HG02840 (cell line): ENCODE measurements around the gene TBCCD1.
"Not testable (repeated sequence)": the region's sequence is repeated elsewhere in the genome, so short reads cannot be mapped to it uniquely, and the experiment has no call there.

ENCODE experiments used
- ATAC-seq: cut with Tn5 transposase; IDR thresholded peaks from one replicate; pipeline ENCODE4 v1.9.1; 2021; ENCODE audit warnings: mild to moderate bottlenecking, moderate library complexity, moderate number of reproducible peaks; ENCODE audit not compliant: unreplicated experiment, low FRiP score

Gene TBCCD1

GRCh38 chr3:186520957-186521842, 45.9 kb downstream of the TBCCD1 start:
- no peak for ATAC-seq

GRCh38 chr3:186520431-186520830, 46.7 kb downstream of the TBCCD1 start:
- no peak for ATAC-seq

DNA sequence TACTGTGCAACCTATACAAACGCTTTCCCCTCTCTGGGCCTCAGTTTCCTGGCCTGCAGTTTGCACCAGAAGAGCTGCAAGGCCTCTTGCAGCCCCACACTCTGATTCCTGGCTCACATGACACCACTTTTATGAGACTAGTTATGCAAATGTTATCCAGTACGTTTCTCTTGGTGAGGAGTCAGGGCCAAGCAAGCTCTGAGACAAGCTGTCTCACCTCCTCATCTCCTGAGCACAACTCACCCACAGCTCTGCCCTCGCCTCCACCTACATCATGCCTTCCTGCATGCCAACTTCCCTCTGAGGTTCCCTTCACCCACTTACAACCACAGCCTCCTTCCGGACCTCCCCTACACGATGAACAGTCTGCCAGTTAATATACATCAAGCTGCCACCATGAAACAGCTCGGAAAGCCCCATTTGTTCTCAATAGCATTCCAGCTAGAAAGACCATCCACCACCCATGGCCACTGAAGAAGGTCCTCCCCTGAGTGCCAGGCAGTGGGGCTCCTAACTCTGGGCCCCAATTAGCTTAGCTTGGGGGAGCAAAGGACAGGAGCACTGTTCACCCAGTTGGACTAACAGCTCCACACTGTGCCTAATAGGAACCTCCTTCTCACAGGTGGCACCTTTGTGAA, 48.0 kb downstream of the TBCCD1 start:
- ATAC-seq = no peak

- ATAC-seq = no peak
Observed at GRCh38 chr3:186517218-186517617, 49.9 kb downstream of the TBCCD1 start.

DNA sequence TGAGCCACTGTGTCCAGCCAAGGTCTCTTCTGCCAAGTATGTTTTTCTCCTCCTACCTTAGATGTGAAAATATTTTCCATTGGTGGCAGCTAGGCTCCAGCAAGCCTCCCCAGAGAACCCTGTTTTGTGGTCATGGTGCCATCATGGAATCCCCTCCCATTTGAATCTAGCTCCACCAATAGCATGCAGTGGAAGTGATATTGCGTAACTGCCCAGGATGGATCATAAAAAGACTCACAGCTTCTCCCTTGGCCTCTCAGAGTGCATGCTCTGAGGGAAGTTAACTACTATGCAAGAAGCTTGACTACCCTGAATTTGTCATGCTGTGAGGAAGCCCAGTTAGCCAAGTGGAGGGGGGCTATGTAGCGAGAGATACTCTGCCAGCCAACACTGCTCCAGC, 50.5 kb downstream of the TBCCD1 start:
- no peak for ATAC-seq

GRCh38 chr3:186515125-186515524, 52.0 kb downstream of the TBCCD1 start:
- ATAC-seq = no peak

DNA sequence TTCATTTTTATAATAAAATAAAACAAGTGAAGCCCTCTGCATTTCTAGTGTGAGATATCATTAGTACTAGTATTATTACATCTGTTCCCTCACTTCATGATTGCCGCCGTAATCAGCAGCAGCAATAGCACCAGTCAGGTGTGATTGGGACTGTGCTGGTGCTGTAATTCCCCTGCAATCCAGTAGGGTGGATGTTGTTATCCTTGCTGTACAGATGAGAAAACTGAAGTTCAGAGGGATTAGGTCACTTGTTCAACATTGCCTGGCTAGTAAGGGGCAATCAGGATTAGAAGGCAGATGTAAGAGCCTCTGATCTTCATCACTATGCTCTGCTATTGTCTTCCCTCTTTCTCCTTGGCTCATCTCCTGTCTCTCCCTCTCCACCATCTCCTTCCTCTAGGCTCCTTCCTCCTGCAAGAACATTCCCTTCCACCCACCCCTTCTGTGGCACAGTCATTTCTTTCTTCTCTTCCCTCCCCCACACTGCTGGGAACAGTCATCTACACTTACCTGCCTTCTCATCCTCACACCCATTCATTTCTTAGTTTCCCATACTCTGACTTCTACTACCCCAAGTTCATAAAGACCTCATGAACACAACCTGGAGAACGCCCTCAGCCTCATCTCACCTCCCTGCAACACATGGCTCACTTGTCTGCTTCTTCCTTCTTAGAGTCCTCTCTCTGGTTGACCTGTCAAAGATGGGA, 52.7 kb downstream of the TBCCD1 start:
- ATAC-seq = no peak

GRCh38 chr3:186513386-186513785, 53.8 kb downstream of the TBCCD1 start:
- no peak for ATAC-seq

- no peak for ATAC-seq
Observed at GRCh38 chr3:186512570-186513302, 54.4 kb downstream of the TBCCD1 start.

DNA sequence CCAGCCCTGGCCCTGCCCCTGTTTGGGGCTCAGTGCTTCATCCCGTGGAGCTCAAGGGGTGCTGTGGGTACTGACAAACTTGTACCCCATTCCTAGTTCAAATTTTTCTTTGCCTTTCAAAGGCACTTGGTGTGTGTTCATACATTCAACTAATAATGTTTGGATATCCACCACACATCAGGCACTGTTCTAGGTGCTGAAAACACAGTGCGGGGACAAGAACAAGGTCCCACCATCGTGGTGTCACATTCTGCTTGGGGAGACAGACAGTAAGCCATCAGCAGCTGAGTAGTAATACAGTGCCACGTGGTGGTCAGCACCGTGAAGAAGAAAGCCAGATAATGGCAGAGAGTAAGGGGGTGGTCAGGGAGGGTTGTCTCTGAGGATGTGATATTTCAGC, 55.4 kb downstream of the TBCCD1 start:
- ATAC-seq = no peak

- peak; percentile 70 for ATAC-seq
Observed at GRCh38 chr3:186511245-186511644, 55.9 kb downstream of the TBCCD1 start.

DNA sequence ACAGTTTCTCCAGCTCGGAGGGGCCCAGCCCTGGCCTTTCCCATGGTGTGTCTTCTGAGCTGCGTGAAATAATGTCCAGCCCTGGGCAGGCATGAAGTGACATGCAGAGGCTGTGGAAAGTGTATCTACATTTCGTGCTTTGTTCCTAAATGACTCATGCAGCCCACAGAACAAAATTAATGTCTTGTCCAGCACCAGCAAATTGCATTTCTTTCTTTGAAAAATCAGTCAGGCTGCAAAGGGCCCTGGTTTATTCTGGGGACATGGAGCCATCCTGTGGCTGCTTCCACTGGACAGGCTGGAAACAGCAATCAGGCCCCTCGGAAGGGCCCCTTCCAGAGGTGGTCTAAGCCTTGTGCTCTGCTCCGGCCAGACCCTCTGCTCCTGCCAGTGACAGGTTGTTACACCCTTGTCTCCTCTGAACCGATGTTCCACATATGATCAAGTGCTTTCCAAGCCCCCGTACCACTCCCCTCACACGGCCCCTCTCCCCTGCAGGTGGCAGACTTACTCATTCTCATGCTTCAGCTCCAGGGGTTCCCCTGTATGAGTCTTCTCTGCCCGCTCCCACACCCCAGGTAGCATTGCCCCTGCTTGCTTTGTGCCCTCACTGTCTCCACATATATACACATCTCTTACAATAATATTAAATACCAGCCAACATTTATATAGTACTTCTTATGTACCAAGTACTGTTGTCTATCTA, 56.6 kb downstream of the TBCCD1 start:
- ATAC-seq = peak; percentile 35

- ATAC-seq = no peak
Observed at GRCh38 chr3:186509423-186509822, 57.7 kb downstream of the TBCCD1 start.

DNA sequence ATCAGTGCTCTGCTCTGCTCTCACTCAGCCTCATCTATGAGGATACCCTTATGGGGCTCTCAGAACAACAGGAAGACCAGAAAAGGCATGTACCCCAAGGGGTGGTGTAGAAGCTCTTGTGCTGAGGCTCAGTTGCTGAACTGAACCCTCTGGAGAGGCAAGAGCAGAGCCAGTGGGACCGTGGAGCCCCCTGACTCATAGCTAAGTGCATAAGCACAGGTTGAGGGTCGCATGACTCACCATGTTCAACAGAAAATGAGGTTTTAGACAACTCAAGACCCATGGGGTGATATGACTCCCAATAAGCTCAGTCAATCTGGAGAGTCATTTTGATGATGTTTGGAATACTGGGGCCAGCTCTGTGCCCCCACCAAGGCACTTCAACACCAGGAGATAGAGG, 60.3 kb downstream of the TBCCD1 start:
- no peak for ATAC-seq

DNA sequence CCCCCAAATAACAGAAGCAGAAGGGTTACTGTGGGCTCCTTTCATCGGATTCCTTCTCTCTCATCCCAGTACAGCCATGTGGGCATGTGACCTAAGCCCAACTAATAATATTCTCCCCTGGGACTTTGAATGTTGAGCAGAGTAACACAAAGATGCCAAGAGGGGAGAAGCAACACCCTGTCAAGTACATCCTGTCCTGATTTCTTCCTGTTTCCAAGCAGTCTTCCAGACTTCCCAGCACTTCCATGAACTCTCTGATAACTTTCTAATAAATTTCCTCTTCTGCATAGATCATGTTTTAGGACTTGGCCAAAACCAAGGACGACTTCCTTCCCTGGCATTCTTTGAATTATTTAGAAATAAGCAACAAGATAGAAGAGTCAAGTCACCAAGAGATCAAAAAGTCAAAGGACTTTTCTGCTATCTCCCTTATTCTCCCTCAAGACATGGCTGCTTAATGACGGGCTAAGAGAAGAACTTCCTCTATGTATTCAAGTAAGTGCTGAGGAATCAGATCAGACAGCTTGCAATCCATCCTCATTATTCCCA, 60.9 kb downstream of the TBCCD1 start:
- ATAC-seq = no peak

DNA sequence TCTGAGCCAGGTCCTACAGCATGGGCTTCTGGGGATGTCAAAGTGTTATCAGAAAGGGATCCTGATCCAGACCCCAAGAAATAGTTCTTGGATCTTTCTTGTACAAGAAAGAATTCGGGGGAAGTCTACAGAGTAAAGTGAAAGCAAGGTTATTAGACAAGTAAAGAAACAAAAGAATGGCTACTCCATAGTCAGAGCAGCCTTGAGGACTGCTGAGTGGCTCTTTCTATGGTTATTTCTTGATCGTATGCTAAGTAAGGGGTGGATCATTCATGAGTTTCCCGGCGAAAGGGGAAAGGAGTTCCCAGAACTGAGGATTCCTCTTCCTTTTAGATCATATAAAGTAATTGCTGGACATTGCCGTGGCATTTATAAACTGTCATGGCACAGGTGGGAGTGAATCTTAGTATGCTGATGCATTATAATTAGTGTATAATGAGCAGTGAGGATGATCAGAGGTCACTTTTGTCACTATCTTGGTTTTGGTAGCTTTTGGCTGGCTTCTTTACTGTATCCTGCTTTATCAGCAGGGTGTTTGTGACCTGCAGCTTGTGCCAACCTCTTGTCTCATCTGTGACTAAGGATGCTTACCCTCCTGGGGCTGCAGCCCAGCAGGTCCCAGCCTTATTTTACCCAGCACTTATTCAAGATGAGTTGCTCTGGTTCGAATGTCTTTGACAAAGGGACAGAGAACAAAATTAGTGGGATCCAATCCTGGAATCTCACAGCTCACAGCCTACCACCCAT, 64.0 kb downstream of the TBCCD1 start:
- ATAC-seq = no peak

GRCh38 chr3:186502138-186502948, 64.8 kb downstream of the TBCCD1 start:
- no peak for ATAC-seq

DNA sequence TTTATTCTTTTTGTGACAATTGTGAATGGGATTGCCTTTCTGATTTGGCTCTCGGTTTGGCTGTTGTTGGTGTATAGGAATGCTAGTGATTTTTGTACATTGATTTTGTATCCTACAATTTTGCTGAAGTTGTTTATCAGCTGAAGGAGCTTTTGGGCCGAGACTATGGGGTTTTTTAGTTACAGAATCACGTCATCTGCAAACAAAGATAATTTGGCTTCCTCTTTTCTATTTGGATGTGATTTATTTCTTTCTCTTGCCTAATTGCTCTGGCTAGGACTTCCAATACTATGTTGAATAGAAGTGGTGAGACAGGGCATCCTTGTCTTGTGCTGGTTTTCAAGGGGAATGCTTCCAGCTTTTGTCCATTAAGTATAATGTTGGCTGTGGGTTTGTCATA, 67.2 kb downstream of the TBCCD1 start:
- ATAC-seq = not testable (repeated sequence)
